Astrocyte (in vitro differentiated cells and primary cell): Measurements from ENCODE around the gene BBS9.
"Not testable (repeated sequence)": the region's sequence is repeated elsewhere in the genome, so short reads cannot be mapped to it uniquely, and the experiment has no call there.

Experiments
- CTCF ChIP-seq: IDR thresholded peaks from 2 replicates; pipeline ENCODE4 v1.5.1; 2011; ENCODE audit warnings: low read depth, mild to moderate bottlenecking, inconsistent platforms, low read length, moderate library complexity; ENCODE audit not compliant: insufficient read depth
- EZH2 ChIP-seq: IDR thresholded peaks from 2 replicates; pipeline ENCODE4 v1.6.1; 2012; ENCODE audit warnings: mild to moderate bottlenecking, low read length, inconsistent platforms; ENCODE audit not compliant: insufficient read depth

- TF ChIP-seq CTCF, EZH2: not testable (repeated sequence)
These were observed 34.6 kb upstream of the BBS9 start for GRCh38 chr7:33094745-33095275.
